ENCODE measurements around the gene WSCD1. TPM values are rescaled to one million over a fixed set of nuclear protein-coding genes. Genes with fewer than 3 reads are reported as not detected.

Gene WSCD1
- total RNA-seq, 3 donors from 2014 or later (not counting 1 experiment from before 2014, with no cell fraction given), result 0.47 to 2.1 (median 1.9) TPM

DNA sequence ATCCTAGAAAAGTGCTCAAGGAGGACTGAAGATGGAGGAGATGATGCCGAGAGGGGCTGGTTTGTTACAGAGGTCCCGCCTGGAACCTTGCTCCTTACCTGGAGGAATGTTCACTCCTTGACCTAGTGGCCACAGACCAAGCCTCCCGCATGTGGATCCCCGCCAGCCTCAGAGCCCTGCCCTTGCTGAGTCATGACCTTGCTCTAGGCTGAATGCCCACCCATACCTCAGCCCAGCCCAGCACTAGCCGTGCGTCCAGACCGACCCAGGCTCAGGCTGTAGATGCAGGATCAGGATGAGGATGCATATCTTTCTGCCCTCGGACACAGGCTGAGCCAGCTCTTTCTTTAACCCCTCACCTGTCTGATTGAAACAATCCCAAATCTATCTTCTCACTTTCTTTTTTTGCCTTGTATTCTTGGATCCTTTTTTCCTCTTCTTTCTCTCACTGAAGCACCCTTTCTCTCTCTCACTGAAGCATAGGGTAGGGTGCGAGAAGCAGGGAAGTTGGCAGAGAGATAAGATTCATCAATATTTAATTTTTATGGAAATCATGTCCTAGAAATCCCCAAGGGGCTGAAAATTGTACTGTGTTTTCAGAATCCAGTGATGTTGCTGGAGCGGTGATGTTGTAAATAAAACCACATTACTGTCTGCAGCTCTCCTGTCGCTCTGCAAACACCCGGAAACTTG lies 34.9 kb downstream of the WSCD1 start:
- intact Hi-C loops (cut with micrococcal nuclease), result no loop called here
- no peak overlapping the region for H3K4me3 Mint-ChIP-seq

GRCh38 chr17:6105649-6106007 lies 35.4 kb downstream of the WSCD1 start:
- no peak for ATAC-seq
- no peaks in the 10 kb centered on the region for H3K27me3 ChIP-seq (ENCODE audit: control insufficient read depth, insufficient read depth, low read length)
- no peak for TF ChIP-seq CTCF (IDR thresholded peaks at IDR 0.05)
- no peaks in the 10 kb centered on the region for H3K36me3 Mint-ChIP-seq
- no peaks in the 10 kb centered on the region for H3K4me1 Mint-ChIP-seq
- peaks cover 6 to 8% of the 10 kb centered on the region in 2 donors for H3K27me3 Mint-ChIP-seq (ENCODE audit: low read depth in 2 of 2)
- WGBS (ENCODE audit: insufficient coverage), result 88% methylated on average over 6 of the region's 6 CpGs
- H3K4me1 ChIP-seq (ENCODE audit: control insufficient read depth, insufficient read depth, low read length), result no peaks in the 10 kb centered on the region
- H3K4me3 Mint-ChIP-seq, result no peak overlapping the region
- intact Hi-C loops (cut with micrococcal nuclease), result no loop called here
- H3K36me3 ChIP-seq (ENCODE audit: control insufficient read depth, insufficient read depth, low read length), result no peaks in the 10 kb centered on the region
- DNase-seq, result no peak
- no peak overlapping the region for H3K27ac Mint-ChIP-seq
- H3K9me3 ChIP-seq (ENCODE audit: control insufficient read depth, insufficient read depth, low read length), result no peaks in the 10 kb centered on the region
- H3K27ac ChIP-seq (ENCODE audit: low read length), result no peak overlapping the region
- no peak overlapping the region for H3K4me3 ChIP-seq (ENCODE audit: low read length)
- no peaks in the 10 kb centered on the region for H3K9me3 Mint-ChIP-seq

More for the DNA sequence above, 34.9 kb downstream of the WSCD1 start:
- Histone ChIP-seq H3K9me3 (ENCODE audit: control insufficient read depth, insufficient read depth, low read length) (no peaks in the 10 kb centered on the region), H3K27me3 (ENCODE audit: control insufficient read depth, insufficient read depth, low read length) (no peaks in the 10 kb centered on the region), H3K4me1 (ENCODE audit: control insufficient read depth, insufficient read depth, low read length) (no peaks in the 10 kb centered on the region), H3K27ac (ENCODE audit: low read length) (no peak overlapping the region), H3K4me3 (ENCODE audit: low read length) (no peak overlapping the region), H3K36me3 (ENCODE audit: control insufficient read depth, insufficient read depth, low read length) (no peaks in the 10 kb centered on the region)
- Mint-ChIP-seq H3K27ac (no peak overlapping the region), H3K27me3 (ENCODE audit: low read depth in 2 of 2) (peaks cover 6 to 8% of the 10 kb centered on the region in 2 donors), H3K4me1 (no peaks in the 10 kb centered on the region), H3K36me3 (no peaks in the 10 kb centered on the region), H3K9me3 (no peaks in the 10 kb centered on the region)
- WGBS (ENCODE audit: insufficient coverage), result 91% methylated on average over 11 of the region's 12 CpGs
- no peak for DNase-seq
- no peak for ATAC-seq
- TF ChIP-seq CTCF (IDR thresholded peaks at IDR 0.05), result no peak

GRCh38 chr17:6106212-6106611 lies 36.0 kb downstream of the WSCD1 start:
- Histone ChIP-seq H3K27ac (ENCODE audit: low read length) (no peak overlapping the region), H3K4me1 (ENCODE audit: control insufficient read depth, insufficient read depth, low read length) (no peaks in the 10 kb centered on the region), H3K27me3 (ENCODE audit: control insufficient read depth, insufficient read depth, low read length) (no peaks in the 10 kb centered on the region), H3K36me3 (ENCODE audit: control insufficient read depth, insufficient read depth, low read length) (no peaks in the 10 kb centered on the region), H3K9me3 (ENCODE audit: control insufficient read depth, insufficient read depth, low read length) (no peaks in the 10 kb centered on the region), H3K4me3 (ENCODE audit: low read length) (no peak overlapping the region)
- intact Hi-C loops (cut with micrococcal nuclease), result no loop called here
- no peaks in the 10 kb centered on the region for H3K4me1 Mint-ChIP-seq
- H3K27ac Mint-ChIP-seq, result no peak overlapping the region
- TF ChIP-seq CTCF (IDR thresholded peaks at IDR 0.05), result no peak
- no peaks in the 10 kb centered on the region for H3K36me3 Mint-ChIP-seq
- H3K4me3 Mint-ChIP-seq, result no peak overlapping the region
- DNase-seq (no peak), ATAC-seq (no peak)
- WGBS (ENCODE audit: insufficient coverage), result 83% methylated on average over 2 of the region's 2 CpGs
- H3K27me3 Mint-ChIP-seq (ENCODE audit: low read depth in 2 of 2), result peaks cover 3 to 6% of the 10 kb centered on the region in 2 donors
- no peaks in the 10 kb centered on the region for H3K9me3 Mint-ChIP-seq

DNA sequence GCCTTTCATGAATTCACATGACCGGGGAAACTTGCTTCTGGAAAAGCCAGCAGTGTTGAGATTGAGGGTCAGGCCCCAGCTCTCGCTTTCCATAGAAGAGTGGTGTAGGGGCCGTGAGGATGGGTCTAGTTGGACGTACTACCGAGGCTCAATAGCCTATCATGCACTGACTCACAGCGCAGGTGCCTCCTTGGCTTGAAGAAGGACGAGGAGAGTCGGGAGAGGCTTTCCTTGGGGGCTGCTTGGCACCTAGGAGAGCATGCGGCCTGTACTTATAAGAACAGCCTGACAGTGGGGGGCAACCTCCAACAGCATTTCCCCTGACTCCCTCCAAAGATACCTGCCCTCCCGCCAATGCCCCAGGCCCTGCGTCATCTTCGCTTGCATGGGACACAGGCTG lies 37.6 kb downstream of the WSCD1 start:
- Mint-ChIP-seq H3K36me3 (no peaks in the 10 kb centered on the region), H3K9me3 (no peaks in the 10 kb centered on the region), H3K4me3 (no peak overlapping the region), H3K27me3 (ENCODE audit: low read depth in 2 of 2) (peaks cover 3 to 10% of the 10 kb centered on the region in 2 donors), H3K27ac (no peak overlapping the region), H3K4me1 (no peaks in the 10 kb centered on the region)
- intact Hi-C loops (cut with micrococcal nuclease), result no loop called here
- no peak for TF ChIP-seq CTCF (IDR thresholded peaks at IDR 0.05)
- Histone ChIP-seq H3K27me3 (ENCODE audit: control insufficient read depth, insufficient read depth, low read length) (no peaks in the 10 kb centered on the region), H3K4me1 (ENCODE audit: control insufficient read depth, insufficient read depth, low read length) (no peaks in the 10 kb centered on the region), H3K4me3 (ENCODE audit: low read length) (no peak overlapping the region), H3K36me3 (ENCODE audit: control insufficient read depth, insufficient read depth, low read length) (no peaks in the 10 kb centered on the region), H3K9me3 (ENCODE audit: control insufficient read depth, insufficient read depth, low read length) (no peaks in the 10 kb centered on the region), H3K27ac (ENCODE audit: low read length) (no peak overlapping the region)
- 91% methylated on average over 12 of the region's 12 CpGs for WGBS (ENCODE audit: insufficient coverage)
- DNase-seq (no peak), ATAC-seq (no peak)
